GM19035 (cell line): ENCODE measurements around the gene PRDM16.

Experiments used
- ATAC-seq: cut with Tn5 transposase; IDR thresholded peaks from one replicate; pipeline ENCODE4 v1.9.1; 2021; ENCODE audit not compliant: unreplicated experiment

PRDM16 gene

GRCh38 chr1:3329640-3330281 lies 260.8 kb downstream of the PRDM16 start:
- ATAC-seq: no peak

- no peak for ATAC-seq
These were observed 261.8 kb downstream of the PRDM16 start for GRCh38 chr1:3330771-3331245.

DNA sequence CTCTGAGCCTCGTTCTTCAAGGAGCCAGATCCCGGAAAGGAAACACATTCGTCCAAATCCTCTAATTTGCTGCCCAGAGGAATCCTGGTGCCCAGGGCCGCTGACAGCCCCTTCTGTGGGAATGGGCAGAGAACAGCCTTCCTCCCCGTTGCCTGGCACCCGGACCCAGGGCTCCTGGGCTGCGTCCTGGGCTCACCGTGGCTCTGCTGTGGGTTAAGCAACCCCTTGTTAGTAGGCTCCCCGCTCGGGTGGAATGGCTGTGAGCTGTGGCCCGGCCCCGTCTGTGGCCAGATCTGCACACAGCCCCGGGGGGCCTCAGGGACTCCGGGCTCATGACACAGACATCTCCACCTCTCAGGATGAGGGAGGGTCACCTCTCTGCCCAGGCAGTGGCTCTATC lies 262.6 kb downstream of the PRDM16 start:
- ATAC-seq: no peak

DNA sequence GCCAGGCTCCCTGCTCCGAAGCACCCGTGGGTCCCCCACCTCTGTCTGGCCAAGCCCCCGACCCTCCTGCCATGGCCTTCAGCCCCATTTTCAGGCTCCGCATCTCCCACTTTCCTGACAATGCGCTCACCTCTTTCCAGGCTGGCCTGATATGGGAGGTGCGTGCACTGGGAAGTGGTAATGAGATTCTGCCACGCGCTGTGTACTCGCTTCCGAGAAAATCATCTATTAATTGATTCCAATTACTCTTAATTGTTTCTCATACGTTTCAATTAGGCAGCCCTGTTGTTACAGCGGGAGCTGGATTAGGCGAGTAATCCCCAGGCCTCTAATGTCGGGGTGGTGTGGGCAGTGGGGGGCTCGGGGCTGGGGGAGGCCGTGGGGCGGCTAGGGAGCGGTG lies 263.0 kb downstream of the PRDM16 start:
- ATAC-seq: no peak

GRCh38 chr1:3332662-3333061 lies 263.7 kb downstream of the PRDM16 start:
- no peak for ATAC-seq

- ATAC-seq: no peak
These were observed 264.9 kb downstream of the PRDM16 start for GRCh38 chr1:3333903-3334302.

DNA sequence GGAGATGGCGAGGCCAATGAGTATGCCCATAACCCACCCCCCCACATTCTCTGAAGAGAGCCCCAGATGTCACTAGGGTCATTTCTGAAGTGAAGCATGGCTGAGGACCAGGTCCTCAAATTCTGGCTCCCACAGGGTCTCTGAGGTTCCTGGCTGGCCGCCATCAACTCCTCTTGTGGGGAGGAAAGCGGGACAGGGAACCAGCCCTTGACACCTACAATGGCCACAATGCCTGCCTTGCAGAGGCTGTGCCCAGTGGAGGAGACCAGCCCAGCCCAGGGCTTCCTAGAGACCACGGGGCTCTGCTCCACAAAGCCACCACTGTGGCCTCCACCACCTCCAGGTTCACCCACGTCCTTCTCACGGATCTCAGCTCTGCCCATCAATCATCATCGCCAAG lies 265.4 kb downstream of the PRDM16 start:
- no peak for ATAC-seq

- no peak for ATAC-seq
These were observed 267.0 kb downstream of the PRDM16 start for GRCh38 chr1:3335754-3336640.

- ATAC-seq: no peak
These were observed 267.9 kb downstream of the PRDM16 start for GRCh38 chr1:3336641-3337630.

GRCh38 chr1:3337798-3338724 lies 269.1 kb downstream of the PRDM16 start:
- ATAC-seq: no peak

DNA sequence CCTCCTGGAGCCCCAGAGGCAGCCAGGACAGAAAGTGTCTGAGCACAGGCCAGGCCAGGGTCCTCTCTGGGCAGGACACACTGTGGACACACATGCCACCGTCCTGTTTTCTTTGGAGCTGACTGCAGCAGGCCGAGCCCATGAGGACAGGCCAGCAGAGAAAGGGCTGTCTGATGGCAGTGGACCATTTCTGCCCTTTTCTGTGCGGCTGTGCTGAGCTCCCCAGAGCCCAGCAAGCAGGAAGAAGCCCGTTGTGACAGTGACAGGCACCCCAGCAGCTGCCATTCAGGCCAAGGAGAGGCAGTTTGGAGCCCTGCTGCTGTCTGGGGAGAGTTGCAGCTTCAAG lies 269.7 kb downstream of the PRDM16 start:
- ATAC-seq: no peak

DNA sequence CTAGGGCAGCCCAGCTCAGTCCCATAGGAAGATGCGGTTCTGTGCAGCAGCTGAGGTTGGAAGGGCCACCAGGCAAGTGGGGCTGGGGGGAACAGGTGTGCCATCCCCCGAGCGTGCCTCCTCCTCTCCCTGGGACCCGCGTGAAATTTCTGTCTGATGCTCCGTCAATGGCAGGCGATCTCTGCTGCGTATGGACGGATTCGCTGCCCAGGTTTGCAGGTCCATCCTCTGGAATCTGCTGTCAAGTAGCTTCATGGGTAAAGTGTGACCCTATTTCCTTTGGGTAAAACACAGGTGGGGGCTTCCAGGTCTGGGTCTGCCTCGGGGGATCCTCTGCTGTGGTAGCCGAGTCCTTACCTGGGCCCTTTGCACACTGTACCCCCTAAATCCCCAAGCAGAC lies 270.9 kb downstream of the PRDM16 start:
- no peak for ATAC-seq

GRCh38 chr1:3340548-3341235 lies 271.7 kb downstream of the PRDM16 start:
- no peak for ATAC-seq

- no peak for ATAC-seq
These were observed 272.4 kb downstream of the PRDM16 start for GRCh38 chr1:3341236-3341994.

DNA sequence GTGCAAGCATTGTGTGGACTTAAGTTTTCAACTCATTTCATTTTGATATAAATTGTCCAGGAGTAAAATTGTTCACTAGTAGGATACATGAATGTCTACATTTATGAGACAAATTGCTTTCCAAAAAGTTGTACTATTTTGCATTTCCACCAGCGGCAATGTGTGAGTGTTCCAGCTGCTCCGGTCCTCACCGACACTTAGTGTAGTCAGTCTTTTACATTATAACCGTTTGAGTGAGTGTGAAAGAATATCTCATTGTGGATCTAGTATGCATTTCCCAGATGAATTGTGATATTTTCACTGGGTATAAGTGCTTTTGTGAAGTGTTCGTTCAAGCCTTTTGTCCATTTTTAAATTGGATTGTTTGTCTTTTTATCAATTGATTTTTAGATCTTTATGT lies 274.0 kb downstream of the PRDM16 start:
- ATAC-seq: no peak

GRCh38 chr1:3344395-3344794 lies 275.4 kb downstream of the PRDM16 start:
- no peak for ATAC-seq

DNA sequence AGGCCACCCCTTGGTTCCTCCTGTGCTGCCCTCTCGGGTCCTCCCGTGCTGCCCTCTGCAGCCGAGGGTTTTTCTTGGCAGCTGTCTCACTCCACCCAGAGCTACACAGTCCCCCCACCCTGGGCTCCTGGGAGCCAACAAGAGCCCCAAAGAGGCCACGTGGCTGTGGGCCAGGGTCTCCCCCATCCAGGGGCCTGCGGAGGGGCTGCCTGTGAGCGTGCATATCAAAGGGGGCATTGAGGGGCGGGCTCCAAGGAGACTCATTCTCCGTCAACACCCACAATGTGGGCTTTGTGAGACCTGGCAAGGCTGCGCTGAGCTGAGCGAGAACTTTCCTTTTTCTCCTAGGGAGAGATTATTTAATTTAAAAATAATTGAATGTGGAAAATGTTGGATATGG lies 276.8 kb downstream of the PRDM16 start:
- no peak for ATAC-seq

- no peak for ATAC-seq
These were observed 277.5 kb downstream of the PRDM16 start for GRCh38 chr1:3346478-3346877.
